ENCODE results near the gene RHOB. TPM values are rescaled to one million over a fixed set of nuclear protein-coding genes. Genes with fewer than 3 reads are reported as not detected.
"Not testable (repeated sequence)": the region's sequence is repeated elsewhere in the genome, so short reads cannot be mapped to it uniquely, and the experiment has no call there.

Gene RHOB
- total RNA-seq, 1 donor from 2014 or later = 135 TPM

DNA sequence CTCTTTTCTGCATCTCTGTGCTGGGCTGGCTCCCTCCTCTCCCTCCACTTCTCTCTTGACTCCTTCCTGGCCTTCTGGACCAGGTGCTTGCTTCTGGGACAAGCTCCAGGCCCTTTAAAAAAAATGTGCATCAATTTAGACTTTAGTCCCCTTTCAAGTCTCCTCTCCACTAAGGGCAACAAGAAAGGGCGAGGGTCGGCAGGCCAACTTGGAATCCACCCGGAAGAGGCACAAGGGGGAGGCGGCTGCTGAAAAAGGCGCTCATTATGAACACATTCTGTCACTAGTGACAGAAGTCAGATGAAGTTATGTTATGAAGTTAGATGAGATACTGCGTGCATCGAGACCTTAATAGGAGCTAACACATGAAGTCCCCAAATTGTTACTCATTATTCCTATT, 13.6 kb upstream of the RHOB start:
- TF ChIP-seq, protein P1, sequence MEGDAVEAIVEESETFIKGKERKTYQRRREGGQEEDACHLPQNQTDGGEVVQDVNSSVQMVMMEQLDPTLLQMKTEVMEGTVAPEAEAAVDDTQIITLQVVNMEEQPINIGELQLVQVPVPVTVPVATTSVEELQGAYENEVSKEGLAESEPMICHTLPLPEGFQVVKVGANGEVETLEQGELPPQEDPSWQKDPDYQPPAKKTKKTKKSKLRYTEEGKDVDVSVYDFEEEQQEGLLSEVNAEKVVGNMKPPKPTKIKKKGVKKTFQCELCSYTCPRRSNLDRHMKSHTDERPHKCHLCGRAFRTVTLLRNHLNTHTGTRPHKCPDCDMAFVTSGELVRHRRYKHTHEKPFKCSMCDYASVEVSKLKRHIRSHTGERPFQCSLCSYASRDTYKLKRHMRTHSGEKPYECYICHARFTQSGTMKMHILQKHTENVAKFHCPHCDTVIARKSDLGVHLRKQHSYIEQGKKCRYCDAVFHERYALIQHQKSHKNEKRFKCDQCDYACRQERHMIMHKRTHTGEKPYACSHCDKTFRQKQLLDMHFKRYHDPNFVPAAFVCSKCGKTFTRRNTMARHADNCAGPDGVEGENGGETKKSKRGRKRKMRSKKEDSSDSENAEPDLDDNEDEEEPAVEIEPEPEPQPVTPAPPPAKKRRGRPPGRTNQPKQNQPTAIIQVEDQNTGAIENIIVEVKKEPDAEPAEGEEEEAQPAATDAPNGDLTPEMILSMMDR (IDR thresholded peaks at IDR 0.05; ENCODE audit: partially characterized antibody, unreplicated experiment) = no peak
- Mint-ChIP-seq H3K27me3 (ENCODE audit: unreplicated experiment) (no peaks in the 10 kb centered on the region), H3K4me3 (ENCODE audit: unreplicated experiment) (no peak overlapping the region), H3K36me3 (ENCODE audit: unreplicated experiment) (peaks cover 4% of the 10 kb centered on the region), H3K9me3 (ENCODE audit: unreplicated experiment) (peaks cover 3% of the 10 kb centered on the region), H3K4me1 (ENCODE audit: low read depth, unreplicated experiment) (no peaks in the 10 kb centered on the region), H3K27ac (ENCODE audit: unreplicated experiment) (no peak overlapping the region)
- no peak for DNase-seq

DNA sequence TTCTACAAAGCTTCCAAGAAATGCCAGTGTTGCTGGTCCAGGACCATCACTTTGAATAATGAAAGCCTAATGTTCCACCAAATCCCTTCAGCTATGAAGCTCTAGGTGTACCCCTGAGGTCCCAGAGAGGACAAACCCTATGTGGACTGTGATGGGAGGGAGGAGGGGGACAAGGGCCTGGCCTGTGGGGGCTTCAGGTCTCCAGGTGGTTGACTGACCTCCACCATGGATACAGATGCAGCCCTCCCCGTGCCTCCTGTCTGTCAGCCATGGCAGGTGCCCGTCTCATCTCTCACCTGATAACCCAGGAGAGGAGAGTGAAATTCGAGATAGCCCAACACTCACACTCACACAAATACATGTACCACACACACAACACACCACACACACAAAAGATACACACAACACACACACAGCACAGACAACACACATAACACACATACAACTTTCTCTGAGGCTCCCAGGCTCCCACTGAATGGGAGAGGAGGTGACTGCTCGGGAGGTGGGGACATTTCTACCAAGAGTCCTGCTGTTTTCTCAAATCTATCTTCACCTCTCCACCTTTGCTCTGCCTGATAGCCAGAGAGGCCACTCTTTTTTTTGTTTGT, 12.8 kb upstream of the RHOB start:
- peaks cover 3% of the 10 kb centered on the region for H3K9me3 Mint-ChIP-seq (ENCODE audit: unreplicated experiment)
- H3K27me3 Mint-ChIP-seq (ENCODE audit: unreplicated experiment) = no peaks in the 10 kb centered on the region
- H3K36me3 Mint-ChIP-seq (ENCODE audit: unreplicated experiment) = peaks cover 4% of the 10 kb centered on the region
- TF ChIP-seq, protein P1 (IDR thresholded peaks at IDR 0.05; ENCODE audit: partially characterized antibody, unreplicated experiment) = no peak
- no peak overlapping the region for H3K27ac Mint-ChIP-seq (ENCODE audit: unreplicated experiment)
- DNase-seq = no peak
- no peaks in the 10 kb centered on the region for H3K4me1 Mint-ChIP-seq (ENCODE audit: low read depth, unreplicated experiment)
- no peak overlapping the region for H3K4me3 Mint-ChIP-seq (ENCODE audit: unreplicated experiment)

DNA sequence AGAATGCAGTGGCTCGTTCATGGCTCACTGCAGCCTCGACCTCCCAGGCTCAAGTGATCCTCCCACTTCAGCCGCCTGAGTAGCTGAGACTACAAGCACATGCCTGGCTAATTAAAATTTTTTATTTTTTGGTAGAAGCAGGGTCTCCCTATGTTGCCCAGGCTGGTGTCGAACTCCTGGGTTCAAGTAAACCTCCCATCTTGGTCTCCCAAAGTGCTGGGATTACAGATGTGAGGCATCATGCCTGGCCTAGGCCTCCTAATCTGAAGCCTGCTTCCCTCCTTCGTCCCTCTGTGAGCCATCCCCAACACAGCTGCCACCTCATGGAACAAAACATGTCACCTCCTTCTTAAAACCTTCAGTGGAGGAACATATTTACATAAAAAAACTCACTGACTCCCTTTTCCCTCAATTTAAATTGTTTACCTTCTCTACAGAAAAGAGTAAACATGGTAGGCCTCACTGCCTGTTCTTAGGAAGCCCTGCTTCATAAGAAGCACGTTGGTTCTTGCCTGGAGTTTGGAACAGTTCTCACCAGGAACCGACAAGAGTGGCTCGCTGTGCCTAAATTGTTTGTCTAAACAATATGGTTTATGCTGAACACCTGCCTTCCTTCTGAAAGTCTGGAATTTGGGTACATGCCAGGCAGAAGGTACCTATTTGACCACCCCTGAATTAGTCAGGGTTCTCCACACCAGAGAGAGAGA, 12.1 kb upstream of the RHOB start:
- Mint-ChIP-seq H3K4me1 (ENCODE audit: low read depth, unreplicated experiment) (no peaks in the 10 kb centered on the region), H3K9me3 (ENCODE audit: unreplicated experiment) (peaks cover 3% of the 10 kb centered on the region), H3K27ac (ENCODE audit: unreplicated experiment) (no peak overlapping the region), H3K36me3 (ENCODE audit: unreplicated experiment) (peaks cover 4% of the 10 kb centered on the region), H3K4me3 (ENCODE audit: unreplicated experiment) (no peak overlapping the region), H3K27me3 (ENCODE audit: unreplicated experiment) (no peaks in the 10 kb centered on the region)
- TF ChIP-seq, protein P1 (IDR thresholded peaks at IDR 0.05; ENCODE audit: partially characterized antibody, unreplicated experiment) = no peak
- no peak for DNase-seq

DNA sequence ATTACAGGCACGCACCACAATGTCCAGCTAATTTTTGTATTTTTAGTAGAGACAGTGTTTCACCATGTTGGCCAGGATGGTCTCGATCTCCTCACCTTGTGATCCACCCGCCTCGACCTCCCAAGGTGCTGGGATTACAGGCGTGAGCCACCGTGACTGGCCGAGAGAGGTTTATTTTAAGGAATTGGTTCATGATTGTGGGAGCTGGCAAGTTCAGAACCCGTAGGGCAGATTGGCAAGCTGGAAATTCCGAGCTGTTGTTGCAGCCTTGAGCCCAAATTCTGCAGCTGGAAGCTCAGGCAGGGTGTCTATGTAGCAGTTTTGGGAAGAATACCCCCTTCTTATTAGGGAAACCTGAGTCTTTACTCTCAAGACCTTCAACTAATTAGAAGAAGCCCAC, 11.4 kb upstream of the RHOB start:
- not testable (repeated sequence) for H3K4me3 Mint-ChIP-seq (ENCODE audit: unreplicated experiment); DNase-seq; H3K27ac Mint-ChIP-seq (ENCODE audit: unreplicated experiment); H3K27me3 Mint-ChIP-seq (ENCODE audit: unreplicated experiment); H3K4me1 Mint-ChIP-seq (ENCODE audit: low read depth, unreplicated experiment); H3K9me3 Mint-ChIP-seq (ENCODE audit: unreplicated experiment); H3K36me3 Mint-ChIP-seq (ENCODE audit: unreplicated experiment)

DNA sequence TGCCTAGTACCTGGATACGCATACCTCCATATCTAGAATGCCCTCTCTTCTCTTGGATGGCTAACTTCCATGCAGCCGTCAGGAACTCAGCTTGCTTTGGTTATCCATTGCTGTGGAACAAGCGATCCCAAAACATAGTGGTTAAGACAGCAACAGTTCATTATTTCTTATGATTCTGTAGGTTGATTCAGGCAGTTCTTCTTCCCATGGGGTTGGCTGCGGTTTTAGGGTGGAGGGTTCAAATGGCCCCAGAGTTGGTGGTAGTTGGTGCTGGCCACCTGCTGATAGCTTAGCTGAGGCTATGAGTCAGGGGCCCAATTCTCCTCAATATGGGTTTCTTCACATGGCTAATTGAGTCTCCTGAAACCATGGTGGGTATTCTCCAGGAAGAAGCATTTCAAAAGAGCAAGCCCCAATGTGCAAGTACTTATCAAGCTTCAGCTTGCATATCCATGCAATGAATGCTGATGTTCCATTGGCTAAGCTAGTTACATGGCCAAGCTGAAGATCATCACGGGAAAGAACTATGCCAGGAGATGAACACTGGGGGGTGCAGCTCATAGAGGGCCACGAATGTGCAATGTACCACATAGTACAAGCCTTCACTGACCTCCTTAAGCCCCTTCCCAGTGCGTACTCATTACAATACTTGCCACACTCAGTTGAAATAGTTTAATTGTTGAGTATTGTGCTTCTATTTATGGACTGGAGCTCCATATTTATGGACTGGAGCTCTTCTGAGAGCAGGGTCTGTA, 10.0 kb upstream of the RHOB start:
- no peak overlapping the region for H3K27ac Mint-ChIP-seq (ENCODE audit: unreplicated experiment)
- no peaks in the 10 kb centered on the region for H3K4me1 Mint-ChIP-seq (ENCODE audit: low read depth, unreplicated experiment)
- DNase-seq = no peak
- TF ChIP-seq, protein P1 (IDR thresholded peaks at IDR 0.05; ENCODE audit: partially characterized antibody, unreplicated experiment) = no peak
- no peaks in the 10 kb centered on the region for H3K27me3 Mint-ChIP-seq (ENCODE audit: unreplicated experiment)
- H3K4me3 Mint-ChIP-seq (ENCODE audit: unreplicated experiment) = no peak overlapping the region
- peaks cover 8% of the 10 kb centered on the region for H3K9me3 Mint-ChIP-seq (ENCODE audit: unreplicated experiment)
- H3K36me3 Mint-ChIP-seq (ENCODE audit: unreplicated experiment) = peaks cover 4% of the 10 kb centered on the region
